Pulmonary artery endothelial cell (primary cell): ENCODE measurements around the gene ELFN1. TPM values are rescaled to one million over a fixed set of nuclear protein-coding genes. Genes with fewer than 3 reads are reported as not detected.
"Not testable (repeated sequence)": the region's sequence is repeated elsewhere in the genome, so short reads cannot be mapped to it uniquely, and the experiment has no call there.

Source experiments
- DNase-seq: peaks from one replicate; pipeline ENCODE4 v3.0.0-alpha.2; 2011; ENCODE audit warnings: low read depth, low spot score
- total RNA-seq: library from RNA; depleted of rRNA; stranded (reverse); fragments of >200 nt; gene quantifications from 2 replicates; pipeline ENCODE4 v1.2.3, GENCODE V29; 2014

Gene ELFN1
- total RNA-seq, 1 donor from 2014 or later: 0.79 TPM

- DNase-seq: no peak
Observed at GRCh38 chr7:1707756-1708595, 37.9 kb downstream of the ELFN1 start.

GRCh38 chr7:1708596-1709251 lies 38.6 kb downstream of the ELFN1 start:
- no peak for DNase-seq

- DNase-seq: no peak
Observed at GRCh38 chr7:1709281-1709680, 39.2 kb downstream of the ELFN1 start.

- no peak for DNase-seq
Observed at GRCh38 chr7:1709900-1710299, 39.8 kb downstream of the ELFN1 start.

GRCh38 chr7:1710936-1711335 lies 40.9 kb downstream of the ELFN1 start:
- no peak for DNase-seq

- no peak for DNase-seq
Observed at GRCh38 chr7:1712907-1713501, 42.9 kb downstream of the ELFN1 start.

GRCh38 chr7:1713502-1714484 lies 43.7 kb downstream of the ELFN1 start:
- no peak for DNase-seq

- no peak for DNase-seq
Observed at GRCh38 chr7:1714583-1715330, 44.7 kb downstream of the ELFN1 start.

GRCh38 chr7:1715331-1715625 lies 45.2 kb downstream of the ELFN1 start:
- DNase-seq: no peak

- DNase-seq: no peak
Observed at GRCh38 chr7:1715671-1716074, 45.6 kb downstream of the ELFN1 start.

- no peak for DNase-seq
Observed at GRCh38 chr7:1716263-1717094, 46.4 kb downstream of the ELFN1 start.

GRCh38 chr7:1717095-1717483 lies 47.0 kb downstream of the ELFN1 start:
- no peak for DNase-seq

- DNase-seq: no peak
Observed at GRCh38 chr7:1717903-1718676, 48.0 kb downstream of the ELFN1 start.

- not testable (repeated sequence) for DNase-seq
Observed at GRCh38 chr7:1718850-1719249, 48.8 kb downstream of the ELFN1 start.

GRCh38 chr7:1719256-1719655 lies 49.2 kb downstream of the ELFN1 start:
- DNase-seq: not testable (repeated sequence)

GRCh38 chr7:1719913-1720312 lies 49.8 kb downstream of the ELFN1 start:
- DNase-seq: no peak

- no peak for DNase-seq
Observed at GRCh38 chr7:1720326-1720725, 50.2 kb downstream of the ELFN1 start.

GRCh38 chr7:1721047-1721690 lies 51.1 kb downstream of the ELFN1 start:
- DNase-seq: no peak

- no peak for DNase-seq
Observed at GRCh38 chr7:1723254-1723653, 53.2 kb downstream of the ELFN1 start.
